Islet of Langerhans (tissue), 1 donor: Measurements from ENCODE around the gene ELP5.

ENCODE experiments used
- FAIRE-seq: peaks from one replicate; lab custom pipeline; 2011; peaks lifted over from hg19 to GRCh38; lab: Jason Lieb, UNC

Gene ELP5

GRCh38 chr17:7256766-7257456, 4.9 kb downstream of the ELP5 start:
- no peak for FAIRE-seq

GRCh38 chr17:7258731-7259554, 6.9 kb downstream of the ELP5 start:
- FAIRE-seq: no peak

DNA sequence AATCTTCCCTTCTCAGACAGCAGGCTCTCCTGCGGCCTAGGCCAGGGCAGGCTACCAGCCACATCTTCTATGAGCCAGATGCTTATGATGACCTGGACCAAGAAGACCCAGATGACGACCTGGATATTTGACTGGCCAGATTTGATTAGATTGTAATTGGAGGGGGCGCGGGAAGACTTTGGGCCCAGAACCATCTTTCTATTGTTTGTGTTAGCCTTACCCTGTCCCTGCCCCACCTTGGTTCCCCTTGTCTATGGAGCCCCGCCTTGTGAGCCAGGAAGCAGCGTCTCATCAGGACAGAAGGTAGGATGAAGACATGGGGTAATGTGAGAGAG, 7.5 kb downstream of the ELP5 start:
- FAIRE-seq: no peak

- FAIRE-seq: no peak
Measured at GRCh38 chr17:7260151-7260550, 8.1 kb downstream of the ELP5 start.

DNA sequence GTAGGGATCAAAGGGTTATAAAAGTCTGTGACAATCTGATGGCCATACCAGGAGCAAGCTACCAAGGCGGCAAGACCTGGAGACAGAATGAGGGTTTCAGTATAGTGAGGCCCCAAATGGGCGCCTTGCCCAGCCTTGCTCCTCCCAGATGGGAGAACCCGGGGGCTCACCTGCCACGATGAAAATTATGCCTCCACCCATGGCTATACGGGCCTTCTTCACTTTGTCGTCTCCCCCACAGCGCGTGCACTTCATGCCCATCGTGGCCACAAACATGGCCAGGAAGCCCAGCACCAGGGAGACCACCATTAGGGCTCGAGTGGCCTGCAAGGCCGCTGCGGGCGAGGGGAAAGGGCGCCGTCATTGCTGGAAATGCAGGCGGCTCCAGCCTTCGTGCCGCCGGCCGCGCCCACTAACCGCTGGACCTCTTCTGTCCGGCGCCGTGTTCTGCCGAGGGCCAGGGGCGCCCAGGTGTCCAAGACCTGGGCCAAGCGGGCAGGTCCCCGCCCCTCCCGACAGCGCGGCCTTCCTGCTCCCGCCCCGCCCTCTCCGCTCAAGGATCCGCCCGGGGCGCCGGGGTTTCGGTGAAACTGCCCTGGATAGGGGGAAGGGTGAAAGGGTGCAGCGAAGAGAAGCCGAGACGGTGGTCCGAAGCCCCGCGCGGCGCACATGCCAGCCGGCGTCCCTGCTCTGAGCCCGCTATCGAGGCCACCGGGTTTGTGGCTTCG, 8.8 kb downstream of the ELP5 start:
- FAIRE-seq: no peak

- FAIRE-seq: no peak
Measured at GRCh38 chr17:7261379-7262191, 9.6 kb downstream of the ELP5 start.

GRCh38 chr17:7262192-7262934, 10.3 kb downstream of the ELP5 start, which contains the start of gene CLDN7:
Gene CLDN7, minus strand, starts transcription at chr17:7262478. Its CDS starts 435 bp downstream, at chr17:7262043.
- FAIRE-seq: no peak

DNA sequence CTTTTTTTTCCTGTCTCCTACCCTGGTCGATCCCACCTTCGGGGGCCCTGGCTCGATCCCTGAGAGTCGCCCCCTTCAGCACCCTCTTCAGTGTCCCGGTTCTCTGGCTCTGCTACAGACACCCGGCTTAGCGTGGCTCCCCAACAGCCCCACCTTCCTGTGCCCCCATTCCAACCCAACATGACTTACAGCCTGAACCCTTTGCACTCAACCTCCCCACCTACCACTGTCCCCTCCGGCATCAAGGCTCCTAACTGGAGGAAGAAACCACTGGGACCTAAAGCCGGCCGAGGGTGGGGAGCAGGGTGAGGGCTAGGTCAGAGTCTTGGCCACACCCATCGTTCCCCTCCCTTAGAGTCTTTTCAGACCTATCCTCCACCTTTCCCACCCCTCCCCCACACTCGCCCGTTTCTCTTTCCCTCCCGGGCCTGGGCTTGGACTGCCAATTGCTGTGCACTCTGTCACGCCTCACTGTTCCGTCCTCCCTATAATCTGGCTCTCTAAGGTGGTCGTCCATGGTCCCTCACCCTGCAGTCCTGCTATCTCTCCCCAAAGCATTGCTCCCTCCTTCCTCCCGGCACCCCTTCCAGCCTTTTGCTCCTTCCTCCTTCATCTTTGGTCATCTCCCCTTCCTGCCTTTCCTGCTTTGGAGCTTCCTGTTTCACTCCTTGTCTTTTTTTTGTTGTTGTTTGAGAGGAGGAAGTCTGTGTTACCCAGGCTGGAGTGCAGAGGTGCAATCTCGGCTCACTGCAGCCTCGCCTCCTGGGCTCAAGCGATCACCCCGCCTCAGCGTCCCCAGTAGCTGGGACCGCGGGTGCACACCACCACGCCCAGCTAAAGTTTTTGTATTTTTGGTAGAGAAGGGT, 11.2 kb downstream of the ELP5 start:
- FAIRE-seq: no peak

- FAIRE-seq: no peak
Measured at GRCh38 chr17:7263801-7264078, 11.7 kb downstream of the ELP5 start.

GRCh38 chr17:7266784-7267183, 14.8 kb downstream of the ELP5 start:
- no peak for FAIRE-seq

- FAIRE-seq: no peak
Measured at GRCh38 chr17:7279448-7279847, 27.4 kb downstream of the ELP5 start.

- FAIRE-seq: peak; percentile 45
Measured at GRCh38 chr17:7280519-7281073, 28.6 kb downstream of the ELP5 start.

DNA sequence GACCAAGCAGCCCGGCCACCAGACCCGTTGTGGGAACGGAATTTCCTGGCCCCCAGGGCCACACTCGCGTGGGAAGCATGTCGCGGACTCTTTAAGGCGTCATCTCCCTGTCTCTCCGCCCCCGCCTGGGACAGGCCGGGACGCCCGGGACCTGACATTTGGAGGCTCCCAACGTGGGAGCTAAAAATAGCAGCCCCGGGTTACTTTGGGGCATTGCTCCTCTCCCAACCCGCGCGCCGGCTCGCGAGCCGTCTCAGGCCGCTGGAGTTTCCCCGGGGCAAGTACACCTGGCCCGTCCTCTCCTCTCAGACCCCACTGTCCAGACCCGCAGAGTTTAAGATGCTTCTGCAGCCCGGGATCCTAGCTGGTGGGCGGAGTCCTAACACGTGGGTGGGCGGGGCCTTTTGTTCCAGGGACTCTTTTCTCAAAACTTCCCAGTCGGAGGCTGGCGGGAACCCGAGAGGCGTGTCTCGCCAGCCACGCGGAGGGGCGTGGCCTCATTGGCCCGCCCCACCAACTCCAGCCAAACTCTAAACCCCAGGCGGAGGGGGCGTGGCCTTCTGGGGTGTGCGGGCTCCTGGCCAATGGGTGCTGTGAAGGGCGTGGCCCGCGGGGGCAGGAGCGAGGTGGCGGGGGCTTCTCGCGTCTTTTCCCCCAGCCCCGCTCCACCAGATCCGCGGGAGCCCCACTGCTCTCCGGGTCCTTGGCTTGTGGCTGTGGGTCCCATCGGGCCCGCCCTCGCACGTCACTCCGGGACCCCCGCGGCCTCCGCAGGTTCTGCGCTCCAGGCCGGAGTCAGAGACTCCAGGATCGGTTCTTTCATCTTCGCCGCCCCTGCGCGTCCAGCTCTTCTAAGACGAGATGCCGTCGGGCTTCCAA, 29.3 kb downstream of the ELP5 start, which contains the start of gene SLC2A4:
Gene SLC2A4 (plus strand): TSS at position 645 of the 879 bp plus-strand sequence. CDS start 217 bp downstream, at position 862.
- FAIRE-seq: no peak

DNA sequence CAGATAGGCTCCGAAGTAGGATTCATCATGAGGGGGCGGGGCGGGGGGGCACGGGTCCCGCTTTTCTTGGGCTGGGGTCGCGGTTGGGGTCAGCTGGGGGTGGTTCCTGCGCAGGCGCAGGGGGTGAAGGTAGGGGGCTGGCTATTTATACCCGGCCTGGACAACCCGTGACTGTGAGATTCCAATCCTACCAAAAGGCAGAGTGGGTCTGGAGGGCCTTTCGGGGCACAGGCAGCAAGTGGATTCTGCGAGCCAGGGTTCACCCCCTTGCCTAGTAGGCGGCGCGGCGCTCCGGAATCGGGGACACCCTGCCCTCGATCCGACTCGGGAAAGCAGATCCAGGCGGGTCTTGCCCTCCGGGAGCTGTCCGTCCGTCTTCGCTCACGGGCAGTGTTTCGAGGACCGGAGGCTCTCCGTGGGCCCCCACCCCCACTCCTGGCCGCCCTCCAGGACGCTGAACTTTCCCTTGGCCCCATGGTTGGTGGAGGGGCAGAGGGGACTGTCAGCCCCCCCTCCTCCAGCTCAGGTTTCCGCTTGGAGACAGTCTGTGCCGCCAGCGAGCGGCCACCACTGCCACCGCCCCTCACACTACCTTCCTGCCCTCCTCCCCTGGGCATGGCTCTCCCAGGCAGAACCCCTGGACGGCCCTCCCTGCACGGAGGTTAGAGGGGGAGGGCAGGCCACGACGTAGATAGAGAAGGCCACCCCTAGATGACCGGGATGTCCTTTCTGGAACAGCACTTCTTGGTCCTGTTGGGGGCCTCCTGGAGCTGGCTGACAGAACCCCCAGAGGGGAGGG, 30.1 kb downstream of the ELP5 start:
- FAIRE-seq: no peak

GRCh38 chr17:7282752-7283321, 30.8 kb downstream of the ELP5 start:
- no peak for FAIRE-seq

DNA sequence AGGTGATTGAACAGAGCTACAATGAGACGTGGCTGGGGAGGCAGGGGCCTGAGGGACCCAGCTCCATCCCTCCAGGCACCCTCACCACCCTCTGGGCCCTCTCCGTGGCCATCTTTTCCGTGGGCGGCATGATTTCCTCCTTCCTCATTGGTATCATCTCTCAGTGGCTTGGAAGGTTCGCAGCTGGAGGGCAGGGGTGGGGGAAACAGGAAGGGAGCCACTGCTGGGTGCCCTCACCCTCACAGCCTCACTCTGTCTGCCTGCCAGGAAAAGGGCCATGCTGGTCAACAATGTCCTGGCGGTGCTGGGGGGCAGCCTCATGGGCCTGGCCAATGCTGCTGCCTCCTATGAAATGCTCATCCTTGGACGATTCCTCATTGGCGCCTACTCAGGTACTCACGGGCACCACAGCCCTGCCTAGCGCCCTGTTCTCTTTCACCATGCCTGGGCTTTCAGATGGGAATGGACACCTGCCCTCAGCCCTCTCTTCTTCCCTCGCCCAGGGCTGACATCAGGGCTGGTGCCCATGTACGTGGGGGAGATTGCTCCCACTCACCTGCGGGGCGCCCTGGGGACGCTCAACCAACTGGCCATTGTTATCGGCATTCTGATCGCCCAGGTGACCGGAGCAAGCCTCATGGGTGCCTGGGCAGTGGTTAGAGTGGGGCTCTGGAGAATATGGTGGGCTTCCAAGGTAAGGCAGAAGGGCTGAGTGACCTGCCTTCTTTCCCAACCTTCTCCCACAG, 31.6 kb downstream of the ELP5 start:
- FAIRE-seq: no peak

DNA sequence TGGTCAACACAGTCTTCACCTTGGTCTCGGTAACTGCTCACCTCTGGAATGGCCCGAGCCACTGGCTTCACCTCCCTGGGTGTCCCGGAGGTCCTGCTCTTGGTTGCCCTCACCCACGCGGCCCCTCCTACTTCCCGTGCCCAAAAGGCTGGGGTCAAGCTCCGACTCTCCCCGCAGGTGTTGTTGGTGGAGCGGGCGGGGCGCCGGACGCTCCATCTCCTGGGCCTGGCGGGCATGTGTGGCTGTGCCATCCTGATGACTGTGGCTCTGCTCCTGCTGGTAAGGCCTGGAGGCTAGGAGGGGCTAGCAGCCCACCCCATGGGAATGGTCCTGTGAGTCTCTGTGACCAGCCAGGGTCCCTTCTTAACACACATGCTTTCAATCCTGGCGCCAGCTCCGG, 32.9 kb downstream of the ELP5 start:
- FAIRE-seq: no peak
